ENCODE measurements around the gene GAB1. TPM values are rescaled to one million over a fixed set of nuclear protein-coding genes. Genes with fewer than 3 reads are reported as not detected.

The GAB1 gene
- total RNA-seq, 2 donors from 2014 or later: 2.0 to 2.2 TPM

GRCh38 chr4:143311924-143312323 lies 24.8 kb upstream of the GAB1 start:
- Mint-ChIP-seq H3K9me3 (no peaks in the 10 kb centered on the region), H3K27me3 (peaks cover 0 to 9% of the 10 kb centered on the region in 2 donors), H3K27ac (no peak overlapping the region), H3K4me1 (ENCODE audit: low read depth in 2 of 2) (no peaks in the 10 kb centered on the region), H3K4me3 (no peak overlapping the region), H3K36me3 (no peaks in the 10 kb centered on the region)
- ATAC-seq (no peak), DNase-seq (ENCODE audit: low spot score) (no peak)

GRCh38 chr4:143313521-143313920 lies 23.2 kb upstream of the GAB1 start:
- H3K9me3 Mint-ChIP-seq: no peaks in the 10 kb centered on the region
- no peaks in the 10 kb centered on the region for H3K4me1 Mint-ChIP-seq (ENCODE audit: low read depth in 2 of 2)
- H3K4me3 Mint-ChIP-seq: no peak overlapping the region
- ATAC-seq (no peak), DNase-seq (ENCODE audit: low spot score) (no peak)
- H3K36me3 Mint-ChIP-seq: no peaks in the 10 kb centered on the region
- peaks cover 0 to 9% of the 10 kb centered on the region in 2 donors for H3K27me3 Mint-ChIP-seq
- H3K27ac Mint-ChIP-seq: no peak overlapping the region

DNA sequence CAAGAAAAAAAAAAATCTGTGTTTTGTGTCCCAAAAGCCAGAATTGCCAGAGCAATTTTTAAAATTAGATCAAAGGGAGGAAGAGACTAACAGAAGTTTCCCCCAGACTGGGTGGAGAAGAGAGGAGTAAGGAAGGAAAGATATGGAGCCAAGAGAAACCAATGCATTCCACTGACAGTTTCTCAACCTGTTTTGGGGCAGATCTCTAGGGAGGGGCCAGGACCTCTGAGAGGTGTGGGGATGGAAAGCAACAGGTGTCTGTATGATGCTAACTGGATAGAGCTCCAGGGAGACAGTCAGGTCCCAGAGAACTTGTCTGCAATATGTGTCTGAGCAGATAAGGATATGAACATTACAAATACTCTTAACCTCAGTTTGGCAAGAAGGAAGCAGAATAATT lies 22.7 kb upstream of the GAB1 start:
- DNase-seq (ENCODE audit: low spot score) (no peak), ATAC-seq (no peak)
- Mint-ChIP-seq H3K4me1 (ENCODE audit: low read depth in 2 of 2) (no peaks in the 10 kb centered on the region), H3K4me3 (no peak overlapping the region), H3K9me3 (no peaks in the 10 kb centered on the region), H3K27me3 (peaks cover 0 to 9% of the 10 kb centered on the region in 2 donors), H3K36me3 (no peaks in the 10 kb centered on the region), H3K27ac (no peak overlapping the region)

DNA sequence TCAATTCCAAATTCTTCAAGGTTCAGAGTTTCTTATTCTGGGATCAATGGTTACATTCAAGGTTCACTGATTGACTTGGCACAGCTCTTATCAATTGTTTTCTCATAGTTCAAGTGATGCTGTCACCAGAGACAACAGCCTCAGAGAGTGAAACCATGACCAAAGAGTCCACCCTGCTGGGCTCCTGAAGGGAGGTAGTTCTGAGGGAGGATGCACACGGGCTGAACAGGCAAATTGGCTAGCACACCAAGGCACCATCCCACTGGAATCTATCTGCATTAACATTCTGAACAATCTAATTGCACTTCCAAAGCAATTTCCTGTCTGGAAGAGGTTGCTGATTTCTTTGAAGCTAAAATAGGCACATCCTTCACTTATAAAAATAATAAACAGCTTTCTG lies 16.6 kb upstream of the GAB1 start:
- no peak overlapping the region for H3K4me3 Mint-ChIP-seq
- H3K36me3 Mint-ChIP-seq: no peaks in the 10 kb centered on the region
- no peak overlapping the region for H3K27ac Mint-ChIP-seq
- peaks cover 0 to 4% of the 10 kb centered on the region in 2 donors for H3K27me3 Mint-ChIP-seq
- H3K4me1 Mint-ChIP-seq (ENCODE audit: low read depth in 2 of 2): no peaks in the 10 kb centered on the region
- H3K9me3 Mint-ChIP-seq: no peaks in the 10 kb centered on the region
- DNase-seq (ENCODE audit: low spot score) (no peak), ATAC-seq (no peak)

DNA sequence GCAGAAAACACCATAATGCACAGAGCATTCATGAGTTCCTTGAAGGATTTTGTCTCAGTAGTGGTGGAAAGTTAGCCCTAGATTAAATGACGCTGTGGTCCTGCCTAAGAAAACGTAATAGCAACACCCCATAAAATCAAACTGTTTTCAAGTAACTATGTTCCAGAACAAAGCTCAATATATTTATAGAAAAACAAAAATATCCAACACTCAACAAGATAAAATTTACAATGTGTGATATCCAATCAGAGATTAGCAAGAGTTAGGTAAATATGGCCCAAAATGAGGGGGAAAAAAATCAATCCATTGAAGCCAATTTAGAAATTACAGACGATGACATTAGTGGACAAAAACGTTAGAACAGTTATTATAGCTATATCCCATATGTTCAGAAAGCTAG lies 9.9 kb upstream of the GAB1 start:
- Mint-ChIP-seq H3K4me1 (ENCODE audit: low read depth in 2 of 2) (no peaks in the 10 kb centered on the region), H3K27me3 (peaks cover 0 to 4% of the 10 kb centered on the region in 2 donors), H3K4me3 (no peak overlapping the region), H3K27ac (no peak overlapping the region), H3K36me3 (no peaks in the 10 kb centered on the region), H3K9me3 (no peaks in the 10 kb centered on the region)
- ATAC-seq (no peak), DNase-seq (ENCODE audit: low spot score) (no peak)

- ATAC-seq (no peak), DNase-seq (ENCODE audit: low spot score) (no peak)
- no peaks in the 10 kb centered on the region for H3K4me1 Mint-ChIP-seq (ENCODE audit: low read depth in 2 of 2)
- H3K36me3 Mint-ChIP-seq: no peaks in the 10 kb centered on the region
- H3K9me3 Mint-ChIP-seq: no peaks in the 10 kb centered on the region
- peaks cover 9% of the 10 kb centered on the region in 2 donors for H3K27me3 Mint-ChIP-seq
- no peak overlapping the region for H3K4me3 Mint-ChIP-seq
- H3K27ac Mint-ChIP-seq: no peak overlapping the region
Observed at GRCh38 chr4:143329985-143330384, 6.7 kb upstream of the GAB1 start.

DNA sequence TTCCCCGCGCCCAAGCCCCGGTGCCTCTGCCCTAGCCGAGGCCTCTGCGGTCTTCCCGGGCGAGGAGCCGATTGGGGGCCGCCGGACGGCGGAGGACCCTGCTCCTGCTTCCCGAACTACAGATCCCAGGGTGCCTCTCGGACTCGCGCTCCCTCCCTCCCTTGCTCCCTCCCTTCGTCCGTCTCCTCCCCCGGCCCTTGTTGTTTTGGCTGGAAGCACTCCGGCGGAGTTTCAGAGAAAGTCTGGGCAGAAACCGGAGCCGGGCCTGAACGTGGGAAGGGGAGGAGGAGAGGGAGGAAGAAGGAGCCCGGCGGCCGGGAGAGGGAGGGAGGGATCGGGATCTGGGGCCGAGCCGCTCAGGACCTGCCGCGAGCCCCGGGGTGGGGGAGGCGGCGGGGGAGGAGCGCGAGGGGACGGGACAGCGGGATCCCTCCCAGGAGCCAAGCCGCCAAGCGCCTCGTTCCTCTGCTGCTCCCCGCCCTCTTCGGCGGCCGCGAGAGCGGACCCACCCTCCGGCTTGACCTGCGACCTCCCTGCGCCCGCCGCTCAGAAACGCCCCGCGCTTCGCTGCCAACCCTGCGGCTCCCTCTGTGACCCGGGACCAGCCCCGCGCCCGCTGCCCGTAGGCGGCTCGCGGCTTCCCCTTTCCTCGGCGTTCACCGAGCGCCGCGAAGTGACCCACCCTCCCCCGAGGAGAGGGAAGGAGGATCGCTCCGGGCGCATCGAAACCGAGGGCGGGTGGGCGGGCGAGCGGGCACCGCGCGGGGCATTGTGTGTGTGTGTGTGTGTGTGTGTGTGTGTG lies 496 bp upstream of the GAB1 start:
- Mint-ChIP-seq H3K27ac (no peak overlapping the region), H3K36me3 (no peaks in the 10 kb centered on the region), H3K27me3 (peaks cover 7 to 24% of the 10 kb centered on the region in 2 donors), H3K9me3 (no peaks in the 10 kb centered on the region), H3K4me1 (ENCODE audit: low read depth in 2 of 2) (peaks cover 4 to 5% of the 10 kb centered on the region in 2 donors), H3K4me3 (peak overlapping the region; percentile 83)
- ATAC-seq: peak; percentile 70 to 78
- DNase-seq (ENCODE audit: low spot score): peak; percentile 65

DNA sequence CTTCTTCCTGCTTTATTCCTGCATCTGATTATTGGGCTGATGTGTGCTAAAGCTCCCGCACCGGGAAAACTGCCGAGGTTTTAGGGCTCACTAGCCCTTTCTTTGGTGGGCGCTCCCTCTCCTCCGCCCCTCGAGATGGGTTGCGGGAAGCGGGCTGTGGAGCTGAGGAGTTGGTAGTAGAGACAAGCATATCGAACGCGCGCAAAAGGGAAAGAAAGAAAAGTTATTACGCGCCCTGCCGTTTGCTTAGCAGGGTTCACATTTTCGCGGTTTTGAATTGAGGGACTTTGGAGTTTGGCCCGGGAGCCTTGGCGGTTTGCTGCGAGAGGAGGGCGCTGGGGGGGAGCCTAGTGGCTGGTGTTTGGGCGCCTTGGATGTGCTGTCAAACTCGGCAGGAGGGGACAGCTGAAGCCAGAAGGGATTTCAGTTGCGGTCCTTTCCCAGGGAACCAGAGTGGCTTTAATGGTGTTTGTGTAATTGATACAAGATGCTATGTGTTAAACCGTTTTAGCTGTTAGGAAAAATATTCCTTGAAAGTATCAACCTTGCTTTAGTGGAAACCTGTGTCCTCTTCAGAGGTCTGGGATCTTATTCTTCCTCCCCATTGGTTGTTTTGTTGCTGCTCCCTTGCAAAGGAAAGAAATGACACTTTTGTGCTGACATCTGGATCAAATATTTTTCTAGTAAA lies 1.1 kb downstream of the GAB1 start:
- DNase-seq (ENCODE audit: low spot score) (no peak), ATAC-seq (no peak)
- no peak overlapping the region for H3K27ac Mint-ChIP-seq
- peak overlapping the region; percentile 83 for H3K4me3 Mint-ChIP-seq
- no peaks in the 10 kb centered on the region for H3K36me3 Mint-ChIP-seq
- peaks cover 7 to 24% of the 10 kb centered on the region in 2 donors for H3K27me3 Mint-ChIP-seq
- H3K9me3 Mint-ChIP-seq: no peaks in the 10 kb centered on the region
- H3K4me1 Mint-ChIP-seq (ENCODE audit: low read depth in 2 of 2): peaks cover 4 to 5% of the 10 kb centered on the region in 2 donors

DNA sequence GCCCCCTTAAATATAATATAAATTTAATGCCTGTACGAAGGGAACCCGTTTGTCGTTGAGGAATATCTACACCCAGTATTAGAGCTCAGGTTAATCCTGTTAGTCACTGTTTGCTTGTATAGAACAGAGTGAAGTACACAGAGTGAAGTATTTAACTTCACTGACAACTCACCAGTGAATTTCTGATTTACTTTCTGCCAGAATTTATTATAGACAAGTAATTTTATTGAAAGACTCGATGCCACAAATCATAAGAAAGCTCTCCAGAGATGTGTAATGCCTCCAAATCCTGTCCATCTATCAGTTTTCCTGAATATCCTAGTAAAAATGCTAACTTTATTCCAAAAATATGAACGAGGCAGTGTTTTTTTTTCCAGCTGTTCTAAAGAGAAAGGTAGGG lies 1.6 kb downstream of the GAB1 start:
- Mint-ChIP-seq H3K36me3 (no peaks in the 10 kb centered on the region), H3K27me3 (peaks cover 7 to 25% of the 10 kb centered on the region in 2 donors), H3K4me1 (ENCODE audit: low read depth in 2 of 2) (peaks cover 4 to 5% of the 10 kb centered on the region in 2 donors), H3K4me3 (peak overlapping the region; percentile 19), H3K27ac (no peak overlapping the region), H3K9me3 (no peaks in the 10 kb centered on the region)
- no peak for ATAC-seq
- no peak for DNase-seq (ENCODE audit: low spot score)

DNA sequence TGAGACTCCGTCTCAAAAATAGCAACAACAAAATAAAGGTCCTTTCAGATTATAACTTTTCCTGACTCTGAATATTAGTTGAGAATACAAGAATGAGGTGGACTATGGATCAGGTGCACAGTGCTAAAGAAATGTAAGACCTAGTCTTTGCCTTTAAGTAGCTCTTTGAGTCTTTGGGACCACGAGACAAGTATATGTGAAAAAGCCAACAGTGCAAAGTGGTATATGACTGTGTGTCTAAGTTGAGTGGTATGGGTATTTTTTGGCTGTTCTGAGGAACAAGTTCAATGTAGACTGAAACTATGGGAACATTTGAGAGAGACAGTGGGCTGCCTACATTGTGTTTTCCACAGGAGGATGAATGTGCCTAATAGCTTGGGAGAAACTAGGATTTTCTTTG lies 2.8 kb downstream of the GAB1 start:
- H3K27ac Mint-ChIP-seq: no peak overlapping the region
- no peaks in the 10 kb centered on the region for H3K36me3 Mint-ChIP-seq
- no peak for ATAC-seq
- no peaks in the 10 kb centered on the region for H3K9me3 Mint-ChIP-seq
- peaks cover 6 to 26% of the 10 kb centered on the region in 2 donors for H3K27me3 Mint-ChIP-seq
- no peak for DNase-seq (ENCODE audit: low spot score)
- no peak overlapping the region for H3K4me3 Mint-ChIP-seq
- H3K4me1 Mint-ChIP-seq (ENCODE audit: low read depth in 2 of 2): peaks cover 4 to 5% of the 10 kb centered on the region in 2 donors

DNA sequence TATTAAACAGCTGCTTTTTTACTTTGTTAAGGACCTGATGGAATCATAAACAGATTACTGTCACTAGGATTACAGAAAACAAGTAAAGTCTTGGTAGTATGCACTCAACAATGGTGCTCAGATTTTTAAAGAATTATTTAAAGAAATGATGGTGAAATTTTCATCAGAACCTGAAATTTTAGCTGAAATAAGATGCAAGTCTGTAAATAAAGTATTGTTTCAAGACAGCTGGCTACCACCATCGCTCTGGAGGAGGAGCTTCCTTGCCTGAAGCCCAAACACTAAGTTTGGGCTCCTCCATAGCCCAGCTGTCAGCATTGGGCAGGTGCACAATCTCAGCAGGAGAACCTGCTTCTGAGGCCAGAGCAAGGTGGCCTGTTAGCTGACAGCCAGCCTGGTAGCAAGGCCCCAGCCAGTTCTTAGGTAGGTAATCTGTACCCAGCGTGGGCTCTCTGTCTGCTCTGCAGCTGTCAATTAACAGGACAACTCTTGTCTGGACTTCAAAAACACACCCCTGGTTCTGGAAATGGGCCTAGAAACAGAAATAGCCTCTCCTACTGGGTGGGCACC lies 4.6 kb downstream of the GAB1 start:
- no peaks in the 10 kb centered on the region for H3K9me3 Mint-ChIP-seq

DNA sequence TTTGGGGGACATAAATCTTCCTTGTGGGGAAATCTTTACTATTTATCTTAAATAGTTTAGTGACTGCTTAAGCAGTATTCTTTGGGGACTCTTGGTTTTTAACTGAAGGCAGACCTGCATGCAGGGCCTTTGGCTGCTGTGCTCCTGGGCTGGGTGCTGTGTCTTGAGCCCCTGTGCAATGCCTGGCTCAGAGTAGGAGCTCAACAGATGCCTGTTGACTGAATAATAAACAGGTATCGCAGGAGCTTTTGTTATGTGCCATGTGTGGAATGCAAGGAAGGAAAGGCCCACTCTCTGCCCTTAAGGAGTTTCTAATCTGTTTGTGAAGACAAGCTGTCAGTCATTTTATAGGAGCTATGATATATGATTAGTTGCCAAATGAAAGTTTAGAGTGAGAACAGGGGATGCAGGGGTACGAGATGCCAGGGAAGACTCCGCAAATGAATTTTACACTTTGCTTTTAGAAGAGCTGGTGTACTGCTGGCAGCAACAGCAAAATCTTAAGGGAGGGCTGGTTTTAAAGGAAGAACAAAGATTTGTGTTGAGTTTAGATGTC lies 6.7 kb downstream of the GAB1 start:
- ATAC-seq (no peak), DNase-seq (ENCODE audit: low spot score) (no peak)
- H3K4me1 Mint-ChIP-seq (ENCODE audit: low read depth in 2 of 2): no peaks in the 10 kb centered on the region
- no peaks in the 10 kb centered on the region for H3K9me3 Mint-ChIP-seq
- H3K36me3 Mint-ChIP-seq: no peaks in the 10 kb centered on the region
- H3K27ac Mint-ChIP-seq: no peak overlapping the region
- H3K27me3 Mint-ChIP-seq: peaks cover 0 to 11% of the 10 kb centered on the region in 2 donors
- no peak overlapping the region for H3K4me3 Mint-ChIP-seq

More for the DNA sequence above, 4.6 kb downstream of the GAB1 start:
- no peak overlapping the region for H3K27ac Mint-ChIP-seq
- peaks cover 2 to 20% of the 10 kb centered on the region in 2 donors for H3K27me3 Mint-ChIP-seq
- no peaks in the 10 kb centered on the region for H3K36me3 Mint-ChIP-seq
- H3K4me1 Mint-ChIP-seq (ENCODE audit: low read depth in 2 of 2): peaks cover 4 to 5% of the 10 kb centered on the region in 2 donors
- no peak for ATAC-seq
- H3K4me3 Mint-ChIP-seq: no peak overlapping the region
- no peak for DNase-seq (ENCODE audit: low spot score)

- ATAC-seq: no peak
- H3K9me3 Mint-ChIP-seq: no peaks in the 10 kb centered on the region
- no peak overlapping the region for H3K27ac Mint-ChIP-seq
- no peak for DNase-seq (ENCODE audit: low spot score)
- H3K4me1 Mint-ChIP-seq (ENCODE audit: low read depth in 2 of 2): no peaks in the 10 kb centered on the region
- no peaks in the 10 kb centered on the region for H3K36me3 Mint-ChIP-seq
- no peak overlapping the region for H3K4me3 Mint-ChIP-seq
- H3K27me3 Mint-ChIP-seq: peaks cover 0 to 6% of the 10 kb centered on the region in 2 donors
Observed at GRCh38 chr4:143344041-143344440, 7.4 kb downstream of the GAB1 start.

- Mint-ChIP-seq H3K27ac (no peak overlapping the region), H3K9me3 (no peaks in the 10 kb centered on the region), H3K27me3 (peaks cover 0 to 6% of the 10 kb centered on the region in 2 donors), H3K4me1 (ENCODE audit: low read depth in 2 of 2) (no peaks in the 10 kb centered on the region), H3K36me3 (no peaks in the 10 kb centered on the region), H3K4me3 (no peak overlapping the region)
- no peak for ATAC-seq
- DNase-seq (ENCODE audit: low spot score): no peak
Observed at GRCh38 chr4:143344774-143345173, 8.1 kb downstream of the GAB1 start.

Data from natural killer cell treated with Interleukin-12 subunit alpha and Interleukin-12 subunit beta and Interleukin-15 and Interleukin-18, amount 100 ng/mL, for 72 hours (primary cell).